Panc1 (cell line): ENCODE results near the gene NFKB2. TPM values are rescaled to one million over a fixed set of nuclear protein-coding genes. Genes with fewer than 3 reads are reported as not detected.

Experiments
- ATAC-seq: fragments of 200-7000 bp; cut with Tn5 transposase; 2 replicates; pipeline ENCODE4 v1.9.1; 2020; ENCODE audit warnings: mild to moderate bottlenecking, moderate library complexity
- BruUV-seq: library from RNA; stranded (reverse); fragments of 400-500 nt; replicated peaks from 2 replicates; lab custom pipeline; 2021; lab: Mats Ljungman, UMichigan
- CTCF ChIA-PET: fragments of 300-600 bp; sonication (Branson Sonifier 250); formaldehyde crosslinking; loops from one replicate; lab custom pipeline; 2022; ENCODE audit warnings: antibody characterized with exemption; lab: Charles Lee
- POLR2A ChIA-PET: fragments of 300-600 bp; sonication (Branson Sonifier 250); formaldehyde crosslinking; loops from one replicate; lab custom pipeline; 2022; ENCODE audit warnings: antibody characterized with exemption; lab: Charles Lee
- DNase-seq: peaks from one replicate; pipeline ENCODE4 v3.0.0-alpha.2; 2010; ENCODE audit warnings: low read depth, low spot score
- H3K27ac ChIP-seq: 2 replicates; pipeline ENCODE4 v1.5.1; 2011; ENCODE audit warnings: mild to moderate bottlenecking, low read length, inconsistent platforms
- H3K27me3 ChIP-seq: fragments of 200-500 bp; sonication (Bioruptor generic); 2 replicates; pipeline ENCODE4 v1.6.0; 2014; ENCODE audit warnings: low read length, inconsistent platforms; ENCODE audit not compliant: control insufficient read depth, insufficient read depth
- H3K36me3 ChIP-seq: fragments of 200-500 bp; sonication (Bioruptor generic); 2 replicates; pipeline ENCODE4 v1.5.1; 2014; ENCODE audit warnings: inconsistent platforms, mild to moderate bottlenecking, low read length, moderate library complexity; ENCODE audit not compliant: control insufficient read depth, insufficient read depth
- H3K4me1 ChIP-seq: 2 replicates; pipeline ENCODE4 v1.5.1; 2011; ENCODE audit warnings: inconsistent platforms, mild to moderate bottlenecking, low read length, moderate library complexity; ENCODE audit not compliant: control insufficient read depth, insufficient read depth
- H3K4me3 ChIP-seq, 2 experiments: 2 replicates each; pipeline ENCODE4 v1.5.1; 2011 to 2012; ENCODE audit warnings: low read depth in 2 of 2, low read length in 2 of 2, mild to moderate bottlenecking in 2 of 2, inconsistent platforms in 1 of 2, moderate library complexity in 1 of 2
- H3K9me3 ChIP-seq: fragments of 200-500 bp; sonication (Bioruptor generic); 2 replicates; pipeline ENCODE4 v1.5.1; 2014; ENCODE audit warnings: low read depth, mild to moderate bottlenecking, inconsistent platforms, low read length, moderate library complexity; ENCODE audit not compliant: control insufficient read depth, insufficient read depth
- CTCF ChIP-seq: fragments of 450-650 bp; IDR thresholded peaks from 2 replicates; pipeline ENCODE4 v1.5.1; 2017; ENCODE audit warnings: mild to moderate bottlenecking
- POLR2AphosphoS5 ChIP-seq: IDR thresholded peaks from 2 replicates; pipeline ENCODE4 v1.6.1; 2012; ENCODE audit warnings: mild to moderate bottlenecking, low read depth, low read length, moderate library complexity
- SIN3A ChIP-seq: IDR thresholded peaks from 2 replicates; pipeline ENCODE4 v1.6.1; 2012; ENCODE audit warnings: low read depth, mild to moderate bottlenecking, low read length, moderate library complexity, borderline replicate concordance; ENCODE audit not compliant: insufficient read depth
- TCF7L2 ChIP-seq: IDR thresholded peaks from 2 replicates; pipeline ENCODE4 v1.6.1; 2011; ENCODE audit warnings: mild to moderate bottlenecking, low read depth, low read length, inconsistent platforms
- in situ Hi-C: cut with HindIII; loops from 2 replicates; pipeline ENCODE4 v1.10.0; 2016; ENCODE audit warnings: low sequenced_read_pairs, low pct_unique_long_range_greater_than_20kb
- intact Hi-C: fragments of 100-400 bp; cut with micrococcal nuclease; formaldehyde crosslinking; loops from one replicate; pipeline ENCODE4 v1.10.0; 2022; ENCODE audit not compliant: unreplicated experiment
- total RNA-seq: library from RNA; stranded (reverse); gene quantifications from one replicate; pipeline ENCODE4 v1.2.1, GENCODE V29; 2021; ENCODE audit not compliant: unreplicated experiment
- TF ChIP-seq, protein P1 (sequence below), 2 experiments: IDR thresholded peaks; 2 replicates each; pipeline ENCODE4 v1.6.1; 2011 to 2012; ENCODE audit warnings: low read depth in 2 of 2, control low read depth in 1 of 2, low read length in 1 of 2, mild to moderate bottlenecking in 1 of 2, moderate library complexity in 1 of 2; ENCODE audit not compliant: insufficient read depth in 1 of 2

The NFKB2 gene
- total RNA-seq, 1 experiment from 2014 or later, result 105 TPM

DNA sequence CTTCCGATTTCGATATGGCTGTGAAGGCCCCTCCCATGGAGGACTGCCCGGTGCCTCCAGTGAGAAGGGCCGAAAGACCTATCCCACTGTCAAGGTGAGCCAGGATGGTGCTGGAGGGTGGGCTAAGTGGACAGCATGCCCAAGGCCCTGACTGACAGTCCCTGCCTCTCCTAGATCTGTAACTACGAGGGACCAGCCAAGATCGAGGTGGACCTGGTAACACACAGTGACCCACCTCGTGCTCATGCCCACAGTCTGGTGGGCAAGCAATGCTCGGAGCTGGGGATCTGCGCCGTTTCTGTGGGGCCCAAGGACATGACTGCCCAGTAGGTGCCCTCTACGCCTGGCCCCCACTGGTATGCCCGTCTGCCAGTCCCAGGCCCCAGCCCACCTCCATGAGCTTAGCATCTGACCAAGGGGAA lies 1.2 kb downstream of the NFKB2 start:
- Histone ChIP-seq H3K9me3 (no peaks in the 10 kb centered on the region), H3K4me3 (peak overlapping the region; percentile 67 to 89), H3K4me1 (peaks cover 41% of the 10 kb centered on the region), H3K36me3 (peaks cover 2% of the 10 kb centered on the region; the same call in 1 of the 2 replicates), H3K27me3 (no peaks in the 10 kb centered on the region; the same call in 1 of the 2 replicates), H3K27ac (peak overlapping the region; percentile 80)
- ChIA-PET POLR2A (no interaction called here), CTCF (interaction anchor here (1.0 kb wide), 1 partner anchor 8 kb away, joined by 4 read pairs; no protein-coding TSS in a partner anchor)
- TF ChIP-seq CTCF (no peak), POLR2AphosphoS5 (no peak), SIN3A (no peak), TCF7L2 (no peak)
- TF ChIP-seq, protein P1, sequence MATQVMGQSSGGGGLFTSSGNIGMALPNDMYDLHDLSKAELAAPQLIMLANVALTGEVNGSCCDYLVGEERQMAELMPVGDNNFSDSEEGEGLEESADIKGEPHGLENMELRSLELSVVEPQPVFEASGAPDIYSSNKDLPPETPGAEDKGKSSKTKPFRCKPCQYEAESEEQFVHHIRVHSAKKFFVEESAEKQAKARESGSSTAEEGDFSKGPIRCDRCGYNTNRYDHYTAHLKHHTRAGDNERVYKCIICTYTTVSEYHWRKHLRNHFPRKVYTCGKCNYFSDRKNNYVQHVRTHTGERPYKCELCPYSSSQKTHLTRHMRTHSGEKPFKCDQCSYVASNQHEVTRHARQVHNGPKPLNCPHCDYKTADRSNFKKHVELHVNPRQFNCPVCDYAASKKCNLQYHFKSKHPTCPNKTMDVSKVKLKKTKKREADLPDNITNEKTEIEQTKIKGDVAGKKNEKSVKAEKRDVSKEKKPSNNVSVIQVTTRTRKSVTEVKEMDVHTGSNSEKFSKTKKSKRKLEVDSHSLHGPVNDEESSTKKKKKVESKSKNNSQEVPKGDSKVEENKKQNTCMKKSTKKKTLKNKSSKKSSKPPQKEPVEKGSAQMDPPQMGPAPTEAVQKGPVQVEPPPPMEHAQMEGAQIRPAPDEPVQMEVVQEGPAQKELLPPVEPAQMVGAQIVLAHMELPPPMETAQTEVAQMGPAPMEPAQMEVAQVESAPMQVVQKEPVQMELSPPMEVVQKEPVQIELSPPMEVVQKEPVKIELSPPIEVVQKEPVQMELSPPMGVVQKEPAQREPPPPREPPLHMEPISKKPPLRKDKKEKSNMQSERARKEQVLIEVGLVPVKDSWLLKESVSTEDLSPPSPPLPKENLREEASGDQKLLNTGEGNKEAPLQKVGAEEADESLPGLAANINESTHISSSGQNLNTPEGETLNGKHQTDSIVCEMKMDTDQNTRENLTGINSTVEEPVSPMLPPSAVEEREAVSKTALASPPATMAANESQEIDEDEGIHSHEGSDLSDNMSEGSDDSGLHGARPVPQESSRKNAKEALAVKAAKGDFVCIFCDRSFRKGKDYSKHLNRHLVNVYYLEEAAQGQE (IDR thresholded peaks at IDR 0.05; ENCODE audit: insufficient read depth in 1 of 2, low read depth in 2 of 2, low read length in 1 of 2), result no peak; a peak in 1 of 4 replicates
- intact Hi-C loops (no loop called here), in situ Hi-C loops (no loop called here)
- BruUV-seq, result no TSS peak
- DNase-seq (no peak), ATAC-seq (no peak)

DNA sequence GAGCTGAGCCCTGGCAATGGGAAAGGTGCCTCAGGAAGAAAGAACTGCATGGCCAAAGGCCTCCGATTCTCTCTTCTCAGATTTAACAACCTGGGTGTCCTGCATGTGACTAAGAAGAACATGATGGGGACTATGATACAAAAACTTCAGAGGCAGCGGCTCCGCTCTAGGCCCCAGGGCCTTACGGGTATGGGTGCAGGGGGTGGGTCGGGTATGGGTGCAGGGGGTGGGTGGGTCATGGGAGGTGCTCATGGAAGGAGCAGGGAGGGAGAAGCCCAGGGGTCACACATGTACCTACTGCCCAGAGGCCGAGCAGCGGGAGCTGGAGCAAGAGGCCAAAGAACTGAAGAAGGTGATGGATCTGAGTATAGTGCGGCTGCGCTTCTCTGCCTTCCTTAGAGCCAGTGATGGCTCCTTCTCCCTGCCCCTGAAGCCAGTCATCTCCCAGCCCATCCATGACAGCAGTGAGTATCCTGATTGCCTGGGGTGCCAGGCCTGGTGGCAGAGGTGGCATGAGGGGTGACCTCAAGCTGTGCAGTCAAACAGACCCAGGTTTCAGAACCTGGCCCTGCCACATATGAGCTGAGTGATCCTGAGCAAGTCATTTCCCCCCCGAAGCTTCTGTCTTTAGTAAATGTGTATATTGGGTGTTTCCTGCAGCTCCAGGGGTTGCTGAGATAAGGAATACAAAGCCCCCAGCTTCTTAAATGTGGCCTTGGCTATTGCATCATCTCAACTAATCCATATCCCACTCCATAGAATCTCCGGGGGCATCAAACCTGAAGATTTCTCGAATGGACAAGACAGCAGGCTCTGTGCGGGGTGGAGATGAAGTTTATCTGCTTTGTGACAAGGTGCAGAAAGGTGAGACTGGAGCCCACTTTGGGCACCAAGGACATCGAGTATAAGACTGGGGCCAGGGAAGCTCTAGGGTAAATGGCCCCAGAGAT lies 2.0 kb downstream of the NFKB2 start:
- ATAC-seq, result no peak
- H3K4me3 ChIP-seq, result no peak overlapping the region
- peaks cover 48% of the 10 kb centered on the region for H3K4me1 ChIP-seq
- no peak for DNase-seq
- peaks cover 4% of the 10 kb centered on the region; the same call in 1 of the 2 replicates for H3K36me3 ChIP-seq
- POLR2A ChIA-PET, result interaction anchor here (0.6 kb wide), 2 partner anchors 13 to 18 kb away, joined by 3 read pairs; no protein-coding TSS in a partner anchor
- BruUV-seq, result TSS peak; percentile 71
- H3K27ac ChIP-seq, result peak overlapping the region; percentile 80; the same call in 1 of the 2 replicates
- no peaks in the 10 kb centered on the region for H3K9me3 ChIP-seq
- CTCF ChIA-PET, result interaction anchor here (1.0 to 2.7 kb wide), 2 partner anchors 7 to 167 kb away, joined by 4 to 19 read pairs; no protein-coding TSS in a partner anchor
- no peak for TF ChIP-seq TCF7L2
- TF ChIP-seq CTCF, result no peak
- TF ChIP-seq, protein P1 (IDR thresholded peaks at IDR 0.05; ENCODE audit: insufficient read depth in 1 of 2, low read depth in 2 of 2, low read length in 1 of 2), result no peak
- no peak for TF ChIP-seq SIN3A
- no peak for TF ChIP-seq POLR2AphosphoS5
- no peaks in the 10 kb centered on the region; the same call in 1 of the 2 replicates for H3K27me3 ChIP-seq
- in situ Hi-C loops (no loop called here), intact Hi-C loops (no loop called here)
